HepG2 (cell line): ENCODE data around the gene LTB4R. TPM values are rescaled to one million over a fixed set of nuclear protein-coding genes. Genes with fewer than 3 reads are reported as not detected.

ENCODE experiments used
- ATAC-seq: fragments of 200-7000 bp; cut with Tn5 transposase; 3 replicates; pipeline ENCODE4 v1.9.1; 2020; ENCODE audit warnings: mild to moderate bottlenecking, moderate library complexity
- BruUV-seq: library from RNA; stranded (reverse); fragments of 400-500 nt; replicated peaks from 2 replicates; lab custom pipeline; 2021; lab: Mats Ljungman, UMichigan
- CTCF ChIA-PET: fragments of 300-600 bp; formaldehyde crosslinking; extraction: SDS; loops from one replicate; lab custom pipeline; 2021; ENCODE audit warnings: low total read pairs, inconsistent platforms, low intra/inter-chr PET ratio; lab: Yijun Ruan, JAX
- POLR2A ChIA-PET: fragments of 350-600 bp; sonication (Branson Sonifier 250); formaldehyde crosslinking; loops from one replicate; lab custom pipeline; 2020; ENCODE audit warnings: antibody characterized with exemption, inconsistent platforms; lab: Yijun Ruan, JAX
- DNase-seq: peaks from one replicate; pipeline ENCODE4 v3.0.0-alpha.2; 2015; ENCODE audit warnings: low spot score
- FAIRE-seq: peaks from 3 replicates; lab custom pipeline; 2011; peaks lifted over from hg19 to GRCh38; lab: Jason Lieb, UNC
- H2AFZ ChIP-seq: one replicate; pipeline ENCODE4 v1.6.1; 2011; ENCODE audit warnings: low read length, inconsistent platforms
- H3K27ac ChIP-seq: fragments of 300-600 bp; 3 replicates; pipeline ENCODE4 v1.8.0; 2011; ENCODE audit warnings: mixed run types, mild to moderate bottlenecking, mixed read lengths, low read length, inconsistent platforms; ENCODE audit not compliant: insufficient read depth; ENCODE audit errors: extremely low read length
- H3K27me3 ChIP-seq, 2 experiments: fragments of 200-600 bp in 1 of 2; 2 replicates in 1 of 2; 3 replicates in 1 of 2; pipeline versions ENCODE4 v1.6.0 to v1.8.0; 2011; ENCODE audit warnings: low read length in 2 of 2, mild to moderate bottlenecking in 2 of 2, moderate library complexity in 2 of 2, inconsistent platforms in 1 of 2; ENCODE audit not compliant: insufficient read depth in 2 of 2, control insufficient read depth in 1 of 2
- H3K36me3 ChIP-seq, 2 experiments: fragments of 200-600 bp in 1 of 2; replicated peaks in 1 of 2; 2 replicates in 1 of 2; 3 replicates in 1 of 2; pipeline versions ENCODE4 v1.5.1 to v1.8.0; 2011; ENCODE audit warnings: low read length in 2 of 2, inconsistent platforms in 1 of 2; ENCODE audit not compliant: insufficient read depth in 2 of 2, control insufficient read depth in 1 of 2
- H3K4me1 ChIP-seq: 2 replicates; pipeline ENCODE4 v1.5.1; 2012; ENCODE audit warnings: low read length, inconsistent platforms; ENCODE audit not compliant: insufficient read depth
- H3K4me2 ChIP-seq: 2 replicates; pipeline ENCODE4 v1.6.0; 2011; ENCODE audit warnings: low read depth, low read length, inconsistent platforms
- H3K4me3 ChIP-seq, 3 experiments: fragments of 200-600 bp in 1 of 3; sonication (generic), shearing (Covaris generic) in 1 of 3; replicated peaks in 1 of 3; 2 replicates each; pipeline ENCODE4 v1.5.1; 2011 to 2016; ENCODE audit warnings: low read length in 3 of 3, inconsistent platforms in 2 of 3, low read depth in 2 of 3, mild to moderate bottlenecking in 2 of 3, control low read depth in 1 of 3, mixed read lengths in 1 of 3; ENCODE audit not compliant: insufficient read depth in 1 of 3
- H3K79me2 ChIP-seq: one replicate; pipeline ENCODE4 v1.6.1; 2011; ENCODE audit warnings: low read length, inconsistent platforms; ENCODE audit not compliant: insufficient read depth
- H3K9ac ChIP-seq: 2 replicates; pipeline ENCODE4 v1.6.0; 2011; ENCODE audit warnings: mild to moderate bottlenecking, low read depth, low read length, inconsistent platforms; ENCODE audit not compliant: insufficient read depth
- H3K9me3 ChIP-seq: 2 replicates; pipeline ENCODE4 v1.5.1; 2012; ENCODE audit warnings: mild to moderate bottlenecking, low read length
- H4K20me1 ChIP-seq: 2 replicates; pipeline ENCODE4 v1.6.0; 2011; ENCODE audit warnings: inconsistent platforms, mild to moderate bottlenecking, low read length, moderate library complexity; ENCODE audit not compliant: insufficient read depth
- FOXA3 ChIP-seq: IDR thresholded peaks from 2 replicates; pipeline ENCODE4 v1.6.1; 2016; ENCODE audit warnings: missing genetic modification reagents, missing compliant biosample characterization
- FOXK1 ChIP-seq: sonication (generic); formaldehyde crosslinking; IDR thresholded peaks from 2 replicates; pipeline ENCODE4 v1.4.0; 2020; ENCODE audit warnings: low read depth, missing genetic modification reagents, borderline replicate concordance
- FOXO4 ChIP-seq: sonication (generic); formaldehyde crosslinking; conservative IDR thresholded peaks from 2 replicates; pipeline ENCODE4 v1.8.1; 2023; ENCODE audit warnings: missing genetic modification reagents
- HINFP ChIP-seq: sonication (generic); formaldehyde crosslinking; IDR thresholded peaks from 2 replicates; pipeline ENCODE4 v1.4.0; 2020; ENCODE audit warnings: low read depth, mild to moderate bottlenecking, missing genetic modification reagents
- HNRNPUL1 ChIP-seq: fragments of 200-400 bp; formaldehyde crosslinking; IDR thresholded peaks from 2 replicates; pipeline ENCODE4 v1.6.1; 2017; ENCODE audit warnings: low read depth, mild to moderate bottlenecking, low read length, moderate library complexity
- KLF13 ChIP-seq: sonication (generic); formaldehyde crosslinking; IDR thresholded peaks from 2 replicates; pipeline ENCODE4 v1.4.0; 2020; ENCODE audit warnings: mild to moderate bottlenecking, missing genetic modification reagents
- MBD4 ChIP-seq: IDR thresholded peaks from 2 replicates; pipeline ENCODE4 v1.6.1; 2012; ENCODE audit warnings: low read length, inconsistent platforms, borderline replicate concordance
- ONECUT2 ChIP-seq: sonication (generic); formaldehyde crosslinking; IDR thresholded peaks from 2 replicates; pipeline ENCODE4 v1.4.0; 2020; ENCODE audit warnings: missing genetic modification reagents
- PHF21A ChIP-seq: sonication (generic); formaldehyde crosslinking; IDR thresholded peaks from 2 replicates; pipeline ENCODE4 v1.5.0; 2020; ENCODE audit warnings: mild to moderate bottlenecking, missing genetic modification reagents
- RBAK ChIP-seq: sonication (generic); formaldehyde crosslinking; IDR thresholded peaks from 2 replicates; pipeline ENCODE4 v1.5.1; 2020; ENCODE audit warnings: mild to moderate bottlenecking, missing genetic modification reagents
- TEAD3 ChIP-seq: optimal IDR thresholded peaks from 2 replicates; pipeline ENCODE3; 2016; ENCODE audit warnings: borderline replicate concordance
- XBP1 ChIP-seq: sonication (generic); formaldehyde crosslinking; IDR thresholded peaks from 2 replicates; pipeline ENCODE4 v1.5.0; 2020; ENCODE audit warnings: missing genetic modification reagents
- ZNF296 ChIP-seq: sonication (generic); formaldehyde crosslinking; conservative IDR thresholded peaks from 2 replicates; pipeline ENCODE4 v1.5.0; 2020; ENCODE audit warnings: mild to moderate bottlenecking, missing genetic modification reagents
- ZNF30 ChIP-seq: sonication (generic); formaldehyde crosslinking; IDR thresholded peaks from 2 replicates; pipeline ENCODE4 v1.5.0; 2020; ENCODE audit warnings: mild to moderate bottlenecking, missing genetic modification reagents
- ZNF33B ChIP-seq: sonication (generic); formaldehyde crosslinking; IDR thresholded peaks from 2 replicates; pipeline ENCODE4 v1.5.1; 2020; ENCODE audit warnings: mild to moderate bottlenecking, missing genetic modification reagents
- ZNF382 ChIP-seq: sonication (generic); formaldehyde crosslinking; IDR thresholded peaks from 2 replicates; pipeline ENCODE4 v1.5.0; 2020; ENCODE audit warnings: missing genetic modification reagents, mild to moderate bottlenecking, borderline replicate concordance
- ZNF430 ChIP-seq: sonication (generic); formaldehyde crosslinking; IDR thresholded peaks from 2 replicates; pipeline ENCODE4 v1.9.0; 2021; ENCODE audit warnings: mild to moderate bottlenecking, missing genetic modification reagents
- ZNF747 ChIP-seq: sonication (generic); formaldehyde crosslinking; IDR thresholded peaks from 2 replicates; pipeline ENCODE4 v1.8.1; 2023; ENCODE audit warnings: missing genetic modification reagents, mild to moderate bottlenecking, borderline replicate concordance
- ZNF83 ChIP-seq: sonication (generic); formaldehyde crosslinking; IDR thresholded peaks from 2 replicates; pipeline ENCODE4 v1.4.0; 2020; ENCODE audit warnings: missing genetic modification reagents, mild to moderate bottlenecking, borderline replicate concordance
- WGBS: methylation state at CpG from one replicate; pipeline ENCODE4 v1.1.6; 2017; ENCODE audit warnings: low lambda C conversion rate; 5-methylcytosine and 5-hydroxymethylcytosine counted together
- in situ Hi-C: cut with HindIII; loops from 2 replicates; pipeline ENCODE4 v1.10.0; 2017; ENCODE audit warnings: low pct_unique_long_range_greater_than_20kb; ENCODE audit not compliant: extremely low pct_ligation_motif_present
- intact Hi-C: fragments of 100-400 bp; cut with micrococcal nuclease; formaldehyde crosslinking; loops from one replicate; pipeline ENCODE4 v1.10.0; 2022; ENCODE audit not compliant: unreplicated experiment
- polyA plus RNA-seq, 8 experiments: library from polyadenylated mRNA; depleted of rRNA in 3 of 8; stranded (reverse) in 7 of 8; unstranded in 1 of 8; fragments of >200 nt; fragmentation: Illumina TruSeq in 4 of 8; extraction: Trizol in 4 of 8; gene quantifications; 2 replicates each; pipeline versions ENCODE4 v1.2.1 to v1.2.3, GENCODE V29; 2011 to 2016; ENCODE audit warnings: low read depth in 4 of 8, missing spikeins in 1 of 8, mixed read lengths in 1 of 8; ENCODE audit not compliant: insufficient read depth in 1 of 8
- total RNA-seq, 5 experiments: library from RNA; depleted of rRNA; stranded (reverse); fragments of >200 nt; fragmentation: Illumina TruSeq; extraction: Trizol; gene quantifications; 2 replicates each; pipeline ENCODE4 v1.2.3, GENCODE V29; 2016; ENCODE audit warnings: low read depth in 1 of 5

LTB4R gene
- total and polyA plus RNA-seq, 2 of the 13 experiments (the other 11 are each of a cell fraction or from before 2014, with no cell fraction given), result 3.2 to 8.2 TPM

DNA sequence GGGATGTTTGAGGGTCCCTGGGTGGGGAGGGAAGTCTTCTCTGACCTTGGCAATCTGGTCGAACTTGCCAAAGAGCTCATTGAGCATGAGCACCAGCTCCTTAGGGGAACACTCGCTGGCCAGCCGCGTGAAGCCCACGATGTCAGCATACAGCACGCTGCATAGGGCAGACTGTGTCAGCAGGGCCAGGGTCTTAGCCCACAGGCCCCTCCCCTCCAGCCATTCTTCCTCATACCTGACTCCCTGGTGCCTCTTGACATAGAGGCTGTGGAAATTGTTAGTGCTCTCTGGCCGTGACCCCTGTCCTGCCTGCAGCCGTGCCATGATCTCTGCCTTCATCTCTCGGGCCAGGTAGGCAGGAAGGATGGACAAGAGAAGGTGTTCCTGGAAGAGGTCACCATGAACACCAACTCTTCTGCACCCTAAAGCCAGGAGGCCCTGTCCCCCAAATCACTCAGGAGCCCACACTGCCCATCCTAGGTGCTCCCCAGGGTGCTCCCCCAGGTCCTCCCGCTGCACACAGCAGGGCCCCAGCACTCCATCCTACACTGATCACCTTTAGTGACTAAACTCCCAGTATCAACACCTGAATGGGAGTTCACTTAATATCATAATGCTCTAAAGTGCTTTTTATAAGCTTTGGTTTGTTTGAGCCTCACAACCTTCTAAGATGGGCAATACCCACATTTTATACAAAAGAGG lies 19.8 kb downstream of the LTB4R start:
- in situ Hi-C loops (loop anchor here (5.0 kb wide), 1 partner anchor 101 kb away; no protein-coding TSS in a partner anchor), intact Hi-C loops (loop anchor here (5.0 kb wide), 1 partner anchor 1564 kb away; the partner anchor contains the start of gene OXA1L)
- 36% methylated on average over 10 of the region's 10 CpGs for WGBS
- Histone ChIP-seq H3K9me3 (no peaks in the 10 kb centered on the region), H4K20me1 (no peaks in the 10 kb centered on the region), H3K4me2 (no peak overlapping the region), H2AFZ (no peak overlapping the region), H3K4me3 (no peak overlapping the region), H3K4me1 (peaks cover 29% of the 10 kb centered on the region), H3K79me2 (no peaks in the 10 kb centered on the region), H3K27ac (no peak overlapping the region), H3K27me3 (peaks cover 31 to 82% of the 10 kb centered on the region in 2 experiments), H3K36me3 (no peaks in the 10 kb centered on the region), H3K9ac (no peak overlapping the region)
- FAIRE-seq, result no peak
- no TSS peak for BruUV-seq
- no peak for DNase-seq
- POLR2A ChIA-PET, result interaction anchor here (0.6 to 4.3 kb wide), 4 partner anchors 24 to 105 kb away, joined by 3 to 98 read pairs (median 26); partner anchors contain the start of genes CBLN3, CIDEB and KHNYN
- CTCF ChIA-PET, result interaction anchor here (1.2 to 10.2 kb wide), 5 partner anchors 24 to 103 kb away, joined by 3 to 235 read pairs (median 7); partner anchors contain the start of genes CBLN3, CIDEB, KHNYN and NFATC4
- ATAC-seq, result no peak
- TF ChIP-seq FOXA3 (CRISPR knock-in tag) (no peak), ZNF430 (CRISPR knock-in tag) (no peak), ONECUT2 (CRISPR knock-in tag) (no peak), ZNF30 (0 out of 2 replicates have a peak, but pooled peaks have one; percentile 42), ZNF83 (peak; percentile 55; the same call in 1 of the 2 replicates), RBAK (CRISPR knock-in tag) (0 out of 2 replicates have a peak, but pooled peaks have one; percentile 19), TEAD3 (CRISPR knock-in tag) (peak; percentile 14), KLF13 (CRISPR knock-in tag) (no peak), XBP1 (no peak), ZNF296 (CRISPR knock-in tag) (0 out of 2 replicates have a peak, but pooled peaks have one; percentile 16), HNRNPUL1 (no peak), FOXO4 (CRISPR knock-in tag) (0 out of 2 replicates have a peak, but pooled peaks have one; percentile 87), ZNF747 (CRISPR knock-in tag) (no peak), ZNF382 (CRISPR knock-in tag) (no peak), FOXK1 (CRISPR knock-in tag) (no peak), HINFP (CRISPR knock-in tag) (no peak), ZNF33B (no peak), PHF21A (no peak), MBD4 (no peak)
